ENCODE data around the gene NOP16.
"Not testable (repeated sequence)": the region's sequence is repeated elsewhere in the genome, so short reads cannot be mapped to it uniquely, and the experiment has no call there.

NOP16 gene

GRCh38 chr5:176408590-176408989 is 20.2 kb upstream of the NOP16 start:
- DNase-seq = no peak

- not testable (repeated sequence) for DNase-seq
Measured at GRCh38 chr5:176408252-176408573, 19.8 kb upstream of the NOP16 start.

- no peak for DNase-seq
Measured at GRCh38 chr5:176407456-176408251, 19.3 kb upstream of the NOP16 start.

GRCh38 chr5:176406436-176407052 is 18.1 kb upstream of the NOP16 start:
- DNase-seq = no peak

GRCh38 chr5:176405656-176406435 is 17.4 kb upstream of the NOP16 start:
- no peak for DNase-seq

GRCh38 chr5:176401281-176402205 is 13.1 kb upstream of the NOP16 start:
- DNase-seq = no peak

- DNase-seq = no peak
Measured at GRCh38 chr5:176400382-176401156, 12.2 kb upstream of the NOP16 start.

GRCh38 chr5:176397736-176398420 is 9.5 kb upstream of the NOP16 start:
- no peak for DNase-seq

- peak; percentile 8 for DNase-seq
Measured at GRCh38 chr5:176396330-176396729, 7.9 kb upstream of the NOP16 start.

GRCh38 chr5:176394881-176395675 is 6.7 kb upstream of the NOP16 start:
- DNase-seq = no peak

- DNase-seq = no peak
Measured at GRCh38 chr5:176394096-176394495, 5.7 kb upstream of the NOP16 start.

GRCh38 chr5:176392526-176392925 is 4.1 kb upstream of the NOP16 start:
- DNase-seq = no peak

GRCh38 chr5:176391999-176392398 is 3.6 kb upstream of the NOP16 start:
- DNase-seq = no peak

GRCh38 chr5:176391479-176391878 is 3.1 kb upstream of the NOP16 start:
- no peak for DNase-seq

- DNase-seq = no peak
Measured at GRCh38 chr5:176389135-176390123, 1.0 kb upstream of the NOP16 start.

GRCh38 chr5:176388003-176388443 is 375 bp downstream of the NOP16 start:
- peak; percentile 7 for DNase-seq

- DNase-seq = peak; percentile 17
Measured at GRCh38 chr5:176387384-176387925, 943 bp downstream of the NOP16 start.

- DNase-seq = no peak
Measured at GRCh38 chr5:176386491-176386890, 1.9 kb downstream of the NOP16 start.

- no peak for DNase-seq
Measured at GRCh38 chr5:176384991-176385390, 3.4 kb downstream of the NOP16 start.

Measured in fibroblast of skin of scalp (primary cell).